Stimulated activated naive B cell treated with anti-CD40 and anti-IgM and Interleukin-4, amounts not matched to agents 10 μg/mL and 1 μg/mL and 100 μg/mL, for 72 hours (primary cell): Measurements from ENCODE around the gene CDC42BPA.
"Not testable (repeated sequence)": the region's sequence is repeated elsewhere in the genome, so short reads cannot be mapped to it uniquely, and the experiment has no call there.

Experiments used
- ATAC-seq, 2 donors: fragments of 150-1000 bp; cut with Tn5 transposase; replicated peaks; 2 replicates each; pipeline ENCODE4 v1.10.0; 2021; ENCODE audit warnings: moderate library complexity in 1 of 2
- DNase-seq: peaks from one replicate; pipeline ENCODE4 v3.0.0; 2021
- H3K27ac Mint-ChIP-seq: one replicate; pipeline ENCODE4 v1.8.0; 2022; ENCODE audit warnings: mild to moderate bottlenecking, mixed read lengths
- H3K27me3 Mint-ChIP-seq, 2 donors: one replicate each; pipeline ENCODE4 v1.8.0; 2022; ENCODE audit warnings: mixed read lengths in 2 of 2
- H3K36me3 Mint-ChIP-seq, 2 donors: one replicate each; pipeline ENCODE4 v1.8.0; 2022; ENCODE audit warnings: mixed read lengths in 2 of 2, mild to moderate bottlenecking in 1 of 2
- H3K4me1 Mint-ChIP-seq, 2 donors: one replicate each; pipeline ENCODE4 v1.8.0; 2022; ENCODE audit warnings: mixed read lengths in 2 of 2, mild to moderate bottlenecking in 1 of 2
- H3K4me3 Mint-ChIP-seq, 2 donors: one replicate each; pipeline ENCODE4 v1.8.0; 2022; ENCODE audit warnings: mild to moderate bottlenecking in 2 of 2, mixed read lengths in 2 of 2, moderate library complexity in 1 of 2
- H3K9me3 Mint-ChIP-seq, 2 donors: one replicate each; pipeline ENCODE4 v1.8.0; 2022; ENCODE audit warnings: mixed read lengths in 2 of 2, mild to moderate bottlenecking in 1 of 2

Gene CDC42BPA

DNA sequence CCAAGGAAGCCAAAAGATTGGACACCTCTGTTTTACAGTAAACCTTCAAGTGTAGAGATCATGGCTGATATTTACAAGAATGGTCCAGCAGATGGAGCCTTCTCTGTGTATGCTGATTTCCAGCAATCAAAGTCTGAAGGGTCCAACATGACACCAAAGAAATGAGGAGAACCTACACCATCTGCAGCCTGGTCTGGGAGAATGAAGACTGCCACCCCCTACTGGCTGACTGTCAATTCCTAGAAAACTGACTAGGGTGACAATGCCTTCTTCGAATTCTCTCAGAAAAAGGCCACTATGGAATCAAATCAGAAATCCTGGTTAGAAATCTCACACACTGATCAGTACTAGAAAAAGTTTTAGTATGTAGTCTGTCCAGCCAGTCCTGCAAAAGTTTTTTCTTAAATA lies 83.3 kb downstream of the CDC42BPA start:
- DNase-seq, result no peak
- Mint-ChIP-seq H3K4me1 (no peaks in the 10 kb centered on the region), H3K36me3 (no peaks in the 10 kb centered on the region), H3K9me3 (no peaks in the 10 kb centered on the region), H3K4me3 (no peak overlapping the region), H3K27me3 (peaks cover 8 to 16% of the 10 kb centered on the region in 2 donors), H3K27ac (no peak overlapping the region)
- ATAC-seq, result peak; percentile 57 to 58

DNA sequence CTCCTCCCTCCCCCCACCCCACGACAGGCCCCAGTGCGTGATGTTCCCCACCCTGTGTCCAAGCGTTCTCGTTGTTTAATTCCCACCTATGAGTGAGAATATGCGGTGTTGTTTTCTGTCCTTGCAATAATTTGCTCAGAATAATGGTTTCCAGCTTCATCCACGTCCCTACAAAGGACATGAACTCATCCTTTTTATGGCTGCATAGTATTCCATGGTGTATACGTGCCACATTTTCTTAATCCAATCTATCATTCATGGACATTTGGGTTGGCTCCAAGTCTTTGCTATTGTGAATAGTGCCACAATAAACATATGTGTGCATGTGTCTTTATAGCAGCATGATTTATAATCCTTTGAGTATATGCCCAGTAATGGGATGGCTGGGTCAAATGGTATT lies 87.2 kb downstream of the CDC42BPA start:
- H3K9me3 Mint-ChIP-seq, ATAC-seq, H3K4me3 Mint-ChIP-seq, H3K4me1 Mint-ChIP-seq, DNase-seq, H3K27me3 Mint-ChIP-seq, H3K36me3 Mint-ChIP-seq, H3K27ac Mint-ChIP-seq: not testable (repeated sequence)

GRCh38 chr1:227228201-227228600 lies 90.1 kb downstream of the CDC42BPA start:
- ATAC-seq, result no peak
- DNase-seq, result no peak
- Mint-ChIP-seq H3K4me3 (no peak overlapping the region), H3K27ac (no peak overlapping the region), H3K36me3 (no peaks in the 10 kb centered on the region), H3K27me3 (peaks cover 0 to 5% of the 10 kb centered on the region in 2 donors), H3K9me3 (no peaks in the 10 kb centered on the region), H3K4me1 (no peaks in the 10 kb centered on the region)

DNA sequence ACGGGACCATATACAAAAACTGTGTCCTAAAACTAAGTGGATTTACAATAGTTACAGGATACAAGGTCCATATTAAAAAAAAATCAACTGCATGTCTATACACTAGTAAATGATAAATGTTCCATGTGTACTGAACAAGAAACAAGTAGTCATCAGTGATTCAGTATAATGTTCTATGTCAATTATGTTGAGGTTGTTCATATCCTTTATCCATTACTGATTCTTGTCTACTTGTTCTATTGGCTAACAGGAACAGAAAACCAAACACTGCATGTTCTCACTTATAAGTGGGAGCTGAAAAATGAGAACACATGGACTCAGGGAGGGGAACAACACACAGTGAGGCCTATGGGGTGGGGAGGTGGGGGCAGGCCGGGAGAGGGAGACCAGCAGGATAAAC lies 90.5 kb downstream of the CDC42BPA start:
- Mint-ChIP-seq H3K4me1 (no peaks in the 10 kb centered on the region), H3K36me3 (no peaks in the 10 kb centered on the region), H3K9me3 (no peaks in the 10 kb centered on the region), H3K4me3 (no peak overlapping the region), H3K27me3 (peaks cover 0 to 9% of the 10 kb centered on the region in 2 donors), H3K27ac (no peak overlapping the region)
- ATAC-seq, result no peak
- DNase-seq, result no peak

GRCh38 chr1:227225715-227226346 lies 92.5 kb downstream of the CDC42BPA start:
- H3K4me1 Mint-ChIP-seq, result no peaks in the 10 kb centered on the region
- peaks cover 9 to 16% of the 10 kb centered on the region in 2 donors for H3K27me3 Mint-ChIP-seq
- H3K9me3 Mint-ChIP-seq, result no peaks in the 10 kb centered on the region
- ATAC-seq (peak; percentile 63 to 80), DNase-seq (no peak)
- no peak overlapping the region for H3K4me3 Mint-ChIP-seq
- peak overlapping the region; percentile 11 for H3K27ac Mint-ChIP-seq
- no peaks in the 10 kb centered on the region for H3K36me3 Mint-ChIP-seq

GRCh38 chr1:227223171-227223806 lies 95.0 kb downstream of the CDC42BPA start:
- Mint-ChIP-seq H3K27ac (no peak overlapping the region), H3K27me3 (peaks cover 14 to 19% of the 10 kb centered on the region in 2 donors), H3K36me3 (no peaks in the 10 kb centered on the region), H3K4me3 (no peak overlapping the region), H3K9me3 (no peaks in the 10 kb centered on the region), H3K4me1 (no peaks in the 10 kb centered on the region)
- DNase-seq, result no peak
- no peak for ATAC-seq

DNA sequence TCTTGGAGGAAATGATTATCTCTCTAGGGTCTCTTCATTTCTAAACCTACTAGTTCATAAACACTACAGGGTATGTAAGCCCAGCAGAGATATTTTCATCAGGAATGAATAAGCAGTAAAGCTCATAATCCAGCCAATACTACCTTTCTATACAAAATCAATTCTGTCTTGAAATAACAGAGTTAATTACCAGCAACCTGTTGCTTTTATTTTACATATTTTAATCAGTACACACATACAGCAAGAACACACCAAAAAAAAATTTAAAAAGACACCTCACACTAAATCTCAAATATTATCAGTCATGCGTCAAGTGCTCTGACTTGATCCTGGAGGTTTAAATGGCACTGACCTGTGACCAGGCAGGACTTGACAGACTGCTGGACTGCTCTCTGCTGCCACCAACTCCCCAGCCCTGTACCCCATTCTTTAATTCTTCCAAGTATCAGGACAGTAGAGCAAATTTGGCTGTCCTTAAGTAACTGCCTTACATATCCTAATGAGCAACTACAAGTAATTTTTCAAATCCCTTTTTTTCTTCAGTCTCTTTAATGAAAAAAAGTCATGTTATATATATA lies 98.5 kb downstream of the CDC42BPA start:
- H3K27ac Mint-ChIP-seq, result no peak overlapping the region
- no peak overlapping the region for H3K4me3 Mint-ChIP-seq
- DNase-seq (no peak), ATAC-seq (no peak)
- H3K9me3 Mint-ChIP-seq, result no peaks in the 10 kb centered on the region
- no peaks in the 10 kb centered on the region for H3K36me3 Mint-ChIP-seq
- H3K4me1 Mint-ChIP-seq, result no peaks in the 10 kb centered on the region
- H3K27me3 Mint-ChIP-seq, result peaks cover 14% of the 10 kb centered on the region in 2 donors

GRCh38 chr1:227218870-227219573 lies 99.3 kb downstream of the CDC42BPA start:
- H3K4me1 Mint-ChIP-seq, result no peaks in the 10 kb centered on the region
- peaks cover 14% of the 10 kb centered on the region in 2 donors for H3K27me3 Mint-ChIP-seq
- H3K4me3 Mint-ChIP-seq, result no peak overlapping the region
- H3K9me3 Mint-ChIP-seq, result no peaks in the 10 kb centered on the region
- no peak overlapping the region for H3K27ac Mint-ChIP-seq
- ATAC-seq (no peak), DNase-seq (no peak)
- H3K36me3 Mint-ChIP-seq, result no peaks in the 10 kb centered on the region

DNA sequence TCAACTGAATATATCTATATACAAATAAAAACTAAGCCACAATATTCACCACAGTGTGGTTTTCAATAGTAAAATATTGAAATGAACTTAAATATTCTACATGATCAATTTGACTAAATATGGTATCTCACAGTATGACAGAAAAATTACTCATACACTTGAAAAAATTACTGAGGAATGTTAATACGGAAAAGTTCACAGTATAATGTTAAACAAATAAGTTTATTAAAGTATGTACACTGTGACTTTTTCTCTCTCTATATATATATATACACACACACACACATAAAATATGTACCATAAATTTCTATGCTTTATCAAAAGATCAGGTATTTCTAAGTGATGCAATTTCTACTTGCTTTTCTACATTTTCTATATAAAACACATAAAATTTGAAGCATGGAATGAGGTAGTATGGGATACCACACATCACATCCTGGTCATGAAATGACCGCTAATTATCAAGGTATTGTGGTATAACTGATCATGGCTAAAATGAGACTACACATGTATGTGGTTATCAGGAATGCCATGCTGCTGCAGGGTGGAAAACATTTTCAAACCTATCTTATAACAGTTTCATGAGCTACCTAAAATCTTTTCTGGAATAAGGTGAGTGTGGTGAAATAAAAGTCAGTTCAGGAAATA lies 102.3 kb downstream of the CDC42BPA start:
- H3K4me3 Mint-ChIP-seq, result no peak overlapping the region
- DNase-seq (no peak), ATAC-seq (no peak)
- no peaks in the 10 kb centered on the region for H3K9me3 Mint-ChIP-seq
- H3K4me1 Mint-ChIP-seq, result no peaks in the 10 kb centered on the region
- no peak overlapping the region for H3K27ac Mint-ChIP-seq
- H3K27me3 Mint-ChIP-seq, result peaks cover 5 to 7% of the 10 kb centered on the region in 2 donors
- H3K36me3 Mint-ChIP-seq, result no peaks in the 10 kb centered on the region

GRCh38 chr1:227214207-227214606 lies 104.1 kb downstream of the CDC42BPA start:
- DNase-seq, result no peak
- ATAC-seq, result no peak
- H3K4me1 Mint-ChIP-seq, result no peaks in the 10 kb centered on the region
- H3K9me3 Mint-ChIP-seq, result no peaks in the 10 kb centered on the region
- H3K27ac Mint-ChIP-seq, result no peak overlapping the region
- no peaks in the 10 kb centered on the region for H3K36me3 Mint-ChIP-seq
- H3K27me3 Mint-ChIP-seq, result no peaks in the 10 kb centered on the region
- no peak overlapping the region for H3K4me3 Mint-ChIP-seq

DNA sequence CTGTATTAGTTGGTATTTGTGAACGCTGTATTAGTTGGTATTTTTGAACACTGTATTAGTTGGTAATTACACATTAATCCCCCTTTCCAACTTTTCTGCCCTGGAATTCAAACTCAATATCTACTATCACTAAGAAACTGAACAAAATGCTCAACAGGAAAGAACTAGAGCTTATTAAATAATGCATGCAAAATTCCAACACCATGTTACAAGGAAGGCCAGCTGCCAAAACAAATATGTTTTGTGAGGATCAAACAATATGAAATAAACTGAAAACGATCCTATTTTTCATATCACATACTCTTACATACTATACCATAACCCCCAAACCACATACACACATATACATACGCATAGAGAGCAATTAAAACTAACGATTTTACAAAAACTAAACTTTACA lies 104.9 kb downstream of the CDC42BPA start:
- Mint-ChIP-seq H3K36me3 (no peaks in the 10 kb centered on the region), H3K27me3 (no peaks in the 10 kb centered on the region), H3K27ac (no peak overlapping the region), H3K4me1 (no peaks in the 10 kb centered on the region), H3K4me3 (no peak overlapping the region), H3K9me3 (no peaks in the 10 kb centered on the region)
- DNase-seq (no peak), ATAC-seq (no peak)

DNA sequence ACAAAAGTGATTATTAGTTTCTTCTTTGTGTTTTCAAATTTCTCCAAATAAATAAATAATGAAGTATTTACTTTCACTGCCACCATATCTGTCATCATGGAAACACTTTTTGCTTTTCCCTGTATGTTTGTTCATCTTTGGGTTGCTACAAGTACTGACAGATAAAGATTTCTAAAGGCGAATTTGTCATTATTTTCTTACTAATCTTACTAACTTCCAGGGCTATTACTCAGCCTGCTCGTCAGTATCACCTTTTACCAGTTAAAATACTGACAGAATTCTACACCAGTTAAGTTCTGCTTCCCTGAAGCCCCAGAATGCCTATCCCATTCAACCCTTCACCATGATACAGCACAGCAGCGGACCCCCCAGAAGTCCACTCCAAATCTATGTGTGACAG lies 106.1 kb downstream of the CDC42BPA start:
- H3K9me3 Mint-ChIP-seq, result no peaks in the 10 kb centered on the region
- ATAC-seq (no peak), DNase-seq (no peak)
- H3K27ac Mint-ChIP-seq, result no peak overlapping the region
- no peaks in the 10 kb centered on the region for H3K27me3 Mint-ChIP-seq
- no peak overlapping the region for H3K4me3 Mint-ChIP-seq
- no peaks in the 10 kb centered on the region for H3K4me1 Mint-ChIP-seq
- no peaks in the 10 kb centered on the region for H3K36me3 Mint-ChIP-seq

DNA sequence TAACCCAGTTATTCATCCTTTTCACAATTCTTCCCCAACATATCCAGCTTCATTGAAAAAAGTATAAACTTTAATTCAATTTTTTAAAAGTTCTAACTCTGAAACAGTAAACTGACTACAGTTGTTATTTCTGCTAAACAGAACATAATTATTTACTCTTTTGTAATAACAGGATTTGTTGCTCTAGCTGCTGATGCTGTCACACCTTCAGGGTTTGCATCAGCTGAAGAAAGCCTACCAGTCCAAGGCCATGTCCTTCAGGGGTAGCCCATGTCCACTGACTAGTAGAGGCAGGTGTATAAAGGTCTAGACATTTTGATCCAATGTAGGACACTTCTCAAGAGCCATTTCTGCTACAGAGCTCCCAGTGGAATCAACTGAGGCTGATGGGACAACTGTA lies 107.7 kb downstream of the CDC42BPA start:
- no peaks in the 10 kb centered on the region for H3K36me3 Mint-ChIP-seq
- no peak for DNase-seq
- H3K27ac Mint-ChIP-seq, result no peak overlapping the region
- H3K4me3 Mint-ChIP-seq, result no peak overlapping the region
- H3K4me1 Mint-ChIP-seq, result no peaks in the 10 kb centered on the region
- H3K9me3 Mint-ChIP-seq, result no peaks in the 10 kb centered on the region
- ATAC-seq, result no peak
- no peaks in the 10 kb centered on the region for H3K27me3 Mint-ChIP-seq

- Mint-ChIP-seq H3K4me3 (no peak overlapping the region), H3K4me1 (no peaks in the 10 kb centered on the region), H3K9me3 (no peaks in the 10 kb centered on the region), H3K36me3 (no peaks in the 10 kb centered on the region), H3K27me3 (peaks cover 0 to 3% of the 10 kb centered on the region in 2 donors), H3K27ac (no peak overlapping the region)
- no peak for ATAC-seq
- no peak for DNase-seq
These were observed 121.2 kb downstream of the CDC42BPA start for GRCh38 chr1:227197064-227197463.
